GM18505 (cell line): ENCODE data around the gene MAPK10.
A peak's percentile ranks its signal among the peaks of the same experiment; 100 is the strongest.
"Not testable (repeated sequence)": the region's sequence is repeated elsewhere in the genome, so short reads cannot be mapped to it uniquely, and the experiment has no call there.

Experiments used
- ATAC-seq: cut with Tn5 transposase; IDR thresholded peaks from one replicate; pipeline ENCODE4 v1.9.1; 2021; ENCODE audit not compliant: unreplicated experiment
- POLR2A ChIP-seq: IDR thresholded peaks from 4 replicates; pipeline ENCODE4 v1.6.1; 2011; ENCODE audit warnings: borderline replicate concordance; ENCODE audit not compliant: insufficient read depth, insufficient read length; ENCODE audit errors: extremely low read depth

MAPK10 gene

DNA sequence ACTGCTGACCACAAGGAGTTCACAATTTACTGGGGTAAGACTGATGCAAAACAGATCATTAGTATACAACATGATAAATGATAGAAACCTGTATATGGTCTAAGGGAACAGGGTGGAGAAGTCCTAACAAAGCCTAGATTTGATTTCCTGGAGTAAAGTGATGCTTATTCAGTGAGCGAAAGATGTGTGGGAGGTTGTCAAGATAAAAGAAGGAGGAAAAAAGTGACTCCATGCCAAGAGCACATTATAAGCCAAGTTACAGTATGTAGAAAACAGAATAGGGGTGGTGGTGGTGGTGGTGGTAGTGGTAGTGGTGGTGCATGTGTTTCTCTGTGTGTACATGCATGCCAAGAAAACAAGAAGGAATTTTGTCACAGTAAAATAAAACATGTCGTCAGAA lies 325.2 kb downstream of the MAPK10 start:
- TF ChIP-seq POLR2A, result no peak
- no peak for ATAC-seq

DNA sequence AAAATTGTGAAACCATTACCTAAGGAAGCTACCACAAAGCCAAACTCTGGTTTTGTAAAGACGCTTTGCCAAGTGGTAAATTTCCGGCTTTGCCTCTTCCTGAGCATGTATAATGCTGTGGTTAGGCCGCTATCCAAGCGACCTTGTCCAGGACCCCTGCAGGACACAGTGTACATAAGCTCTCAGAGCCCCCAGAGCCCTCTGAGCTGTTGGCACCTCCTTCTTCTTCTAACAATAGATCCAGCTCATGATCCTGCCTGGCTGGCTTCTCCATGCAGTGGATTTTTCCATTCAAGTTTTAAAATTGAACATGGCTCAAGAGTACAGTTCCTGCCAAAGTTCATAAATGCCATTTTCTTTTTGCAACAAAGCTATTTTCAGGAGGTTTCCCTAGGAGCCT lies 326.7 kb downstream of the MAPK10 start:
- ATAC-seq, result no peak
- TF ChIP-seq POLR2A, result no peak

DNA sequence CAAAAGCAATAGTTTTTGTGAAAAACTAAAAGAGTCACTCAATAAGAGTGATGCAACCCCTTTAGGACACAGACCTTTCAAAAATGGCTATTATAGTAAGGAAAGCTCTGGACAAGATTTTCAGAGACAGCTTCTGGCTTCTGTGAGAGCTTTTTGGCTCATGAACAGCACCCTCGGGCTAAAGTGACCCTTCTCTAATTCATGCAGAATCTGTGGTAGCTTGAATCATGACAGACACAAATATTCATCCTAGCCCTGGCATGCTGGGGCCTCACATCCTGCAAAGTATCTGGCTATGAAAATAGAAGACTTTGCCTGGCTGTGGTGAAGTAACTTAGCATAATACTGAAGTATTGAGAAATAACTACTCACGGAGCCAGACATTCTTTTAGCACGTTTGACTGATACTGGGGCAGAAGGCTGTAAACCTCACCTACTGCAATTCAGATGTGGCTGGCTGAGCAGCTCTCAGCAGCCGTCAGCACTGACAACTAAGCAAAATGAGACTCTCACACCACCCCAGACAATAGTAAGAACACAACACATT lies 327.3 kb downstream of the MAPK10 start:
- ATAC-seq, result no peak
- TF ChIP-seq POLR2A, result no peak

DNA sequence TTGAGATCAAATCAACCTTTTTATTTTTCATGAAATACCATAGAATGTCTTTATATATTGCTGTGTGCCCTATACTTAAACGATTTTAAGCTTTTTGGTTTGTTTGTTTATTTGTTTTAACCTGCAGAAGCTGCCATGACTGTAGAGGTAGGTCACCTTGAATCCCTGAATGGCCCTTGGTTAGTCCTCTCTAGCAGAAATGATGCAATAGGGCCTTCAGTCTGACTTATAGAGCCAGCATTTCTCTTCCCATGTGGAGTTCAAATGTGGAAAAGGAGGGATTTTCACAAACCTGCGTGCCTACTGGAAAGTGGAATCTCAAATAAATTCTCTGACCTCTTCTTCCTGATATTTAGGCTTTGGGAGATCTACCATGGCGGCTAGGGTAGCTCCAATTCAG lies 327.9 kb downstream of the MAPK10 start:
- no peak for ATAC-seq
- TF ChIP-seq POLR2A, result no peak

DNA sequence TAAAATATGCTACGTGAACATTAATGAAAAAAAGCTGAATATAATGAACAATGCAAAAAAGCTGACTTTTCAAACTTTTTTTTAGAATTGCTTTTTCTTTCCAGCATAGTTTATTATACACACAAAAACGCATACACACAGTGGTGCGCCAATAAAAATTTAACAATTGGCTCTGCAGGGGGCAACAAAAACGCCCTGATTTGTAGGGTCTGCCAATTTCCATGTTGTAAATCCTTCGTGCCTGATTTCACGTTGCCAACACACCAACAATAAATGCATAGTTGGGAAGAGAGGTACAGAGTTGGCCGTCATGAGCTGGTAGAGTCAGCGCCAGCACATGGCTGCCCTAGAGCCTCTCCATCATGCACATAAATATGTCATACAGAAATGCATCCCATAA lies 333.1 kb downstream of the MAPK10 start:
- no peak for ATAC-seq
- no peak for TF ChIP-seq POLR2A

DNA sequence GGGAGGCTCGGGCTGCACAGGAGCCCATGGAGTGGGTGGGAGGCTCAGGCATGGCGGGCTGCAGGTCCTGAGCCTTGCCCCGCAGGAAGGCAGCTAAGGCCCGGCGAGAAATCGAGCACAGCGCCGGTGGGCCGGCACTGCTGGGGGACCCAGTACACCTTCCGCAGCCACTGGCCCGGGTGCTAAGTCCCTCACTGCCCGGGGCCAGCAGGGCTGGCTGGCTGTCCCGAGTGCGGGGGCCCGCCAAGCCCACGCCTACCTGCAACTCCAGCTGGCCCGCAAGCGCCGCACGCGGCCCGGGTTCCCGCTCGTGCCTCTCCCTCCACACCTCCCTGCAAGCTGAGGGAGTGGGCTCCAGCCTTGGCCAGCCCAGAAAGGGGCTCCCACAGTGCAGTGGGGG lies 338.2 kb downstream of the MAPK10 start:
- not testable (repeated sequence) for ATAC-seq

DNA sequence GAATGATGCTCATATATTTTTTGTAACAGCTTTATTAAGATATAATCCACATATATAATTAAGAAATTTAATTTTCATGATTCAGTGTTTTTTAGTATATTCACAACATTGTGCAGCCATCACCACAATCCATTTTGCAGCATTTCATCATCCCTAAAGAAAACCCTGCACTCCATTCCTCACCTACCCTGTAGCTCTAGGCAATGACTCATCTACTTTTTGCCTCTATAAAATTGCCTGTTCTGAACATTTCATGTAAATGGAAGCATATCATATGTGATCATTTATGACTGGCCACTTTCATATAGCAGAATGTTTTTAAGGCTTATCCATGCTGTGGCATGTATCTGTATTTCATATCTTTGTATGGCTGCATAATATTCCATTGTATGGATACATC lies 339.9 kb downstream of the MAPK10 start:
- TF ChIP-seq POLR2A, result no peak
- no peak for ATAC-seq

DNA sequence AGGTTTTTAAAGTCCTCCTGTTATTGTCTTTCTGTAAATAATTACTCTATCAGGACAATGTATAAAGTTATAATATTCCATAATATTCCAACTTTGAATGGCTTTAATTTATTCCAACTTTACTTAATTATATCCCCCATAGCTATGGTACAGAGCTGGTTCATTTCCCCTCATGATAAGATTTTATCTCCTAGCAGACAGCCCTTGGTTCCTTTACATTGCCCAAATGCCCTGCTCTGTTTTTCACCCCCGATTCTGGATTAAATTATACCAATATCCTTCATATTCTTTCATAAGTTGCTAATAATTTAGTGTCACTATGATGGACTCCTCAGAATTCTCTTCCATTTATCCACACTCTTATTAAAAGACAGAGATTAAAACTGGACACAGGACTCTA lies 340.5 kb downstream of the MAPK10 start:
- no peak for ATAC-seq
- no peak for TF ChIP-seq POLR2A

DNA sequence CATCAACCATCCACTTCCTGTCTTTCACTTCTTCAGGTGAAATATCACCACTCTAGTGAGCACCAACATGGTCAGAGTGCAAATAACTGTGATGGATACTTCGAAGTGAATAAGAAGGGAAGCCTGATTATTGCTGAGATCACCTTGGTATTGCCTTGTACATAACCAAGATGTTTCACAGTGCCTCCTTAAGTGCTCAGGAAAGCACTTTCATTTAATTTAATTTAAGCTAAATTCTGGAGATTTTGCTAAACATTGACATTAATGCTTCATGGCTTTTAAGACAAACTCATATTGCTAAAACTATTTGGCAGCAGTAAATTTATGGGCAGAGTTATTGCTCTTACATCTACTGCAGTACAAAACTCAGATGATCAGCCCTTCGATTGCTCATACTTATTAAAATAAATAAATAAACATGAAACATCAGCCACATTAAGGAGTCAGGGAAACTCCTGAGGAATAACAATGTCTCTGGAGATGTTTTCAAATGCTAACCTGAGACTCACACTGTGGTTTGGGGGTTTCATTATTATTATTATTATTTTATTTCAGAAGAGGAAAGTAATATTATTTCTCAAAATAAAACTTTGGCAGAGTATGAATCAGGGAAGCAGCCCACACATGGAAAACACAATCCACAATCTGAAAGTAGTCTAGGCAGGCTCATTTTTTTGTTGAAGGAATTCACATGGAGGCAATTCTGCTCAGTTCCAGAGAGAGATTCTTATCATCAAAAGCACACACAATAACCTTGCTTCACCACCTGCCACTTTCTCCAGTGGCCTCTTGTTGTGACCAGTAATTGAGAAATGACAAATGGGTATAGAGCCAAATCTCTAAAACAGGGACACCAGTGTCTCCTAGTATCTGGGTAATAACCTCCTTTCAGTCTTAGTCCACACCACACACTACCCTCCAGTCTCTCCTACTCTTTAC lies 344.2 kb downstream of the MAPK10 start:
- TF ChIP-seq POLR2A, result no peak
- no peak for ATAC-seq

DNA sequence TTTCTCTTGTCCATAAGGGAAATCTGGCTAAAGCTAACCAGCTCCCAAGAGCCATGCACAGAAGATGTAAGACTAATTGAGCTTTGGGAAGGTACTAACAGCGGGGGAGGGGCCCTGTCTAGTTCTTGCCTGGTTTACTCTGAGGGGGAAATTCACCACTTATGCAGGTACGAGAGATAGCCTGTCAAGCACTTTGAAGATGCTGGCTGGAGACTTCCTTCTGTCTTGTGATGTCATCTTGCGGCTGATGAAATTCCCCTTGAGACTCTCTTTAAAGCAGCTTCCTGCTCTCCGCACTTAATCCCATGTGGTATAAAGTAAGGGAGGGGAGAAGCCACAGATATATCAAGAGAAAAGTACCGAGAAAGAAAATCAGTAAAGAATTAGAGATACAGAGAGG lies 345.3 kb downstream of the MAPK10 start:
- ATAC-seq, result peak; percentile 93
- TF ChIP-seq POLR2A, result no peak

DNA sequence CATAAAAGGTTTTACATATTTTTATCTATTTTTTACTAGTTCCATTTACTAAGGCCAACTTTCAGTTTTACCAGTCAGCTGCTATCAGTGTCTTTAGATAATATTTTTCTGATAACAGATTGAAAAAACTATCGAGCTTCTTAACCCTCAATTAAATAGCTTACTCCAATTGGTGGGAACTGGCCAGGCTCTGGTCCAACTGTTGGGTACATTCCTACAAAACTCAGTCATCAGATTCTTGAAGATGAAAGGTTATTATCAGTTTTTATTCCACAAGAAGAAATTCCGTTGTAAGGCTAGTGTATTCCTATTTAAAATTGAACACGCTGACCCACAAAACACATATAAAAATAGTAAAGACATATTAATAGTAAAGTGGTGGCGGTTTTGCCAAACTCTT lies 346.2 kb downstream of the MAPK10 start:
- ATAC-seq, result no peak
- TF ChIP-seq POLR2A, result no peak

DNA sequence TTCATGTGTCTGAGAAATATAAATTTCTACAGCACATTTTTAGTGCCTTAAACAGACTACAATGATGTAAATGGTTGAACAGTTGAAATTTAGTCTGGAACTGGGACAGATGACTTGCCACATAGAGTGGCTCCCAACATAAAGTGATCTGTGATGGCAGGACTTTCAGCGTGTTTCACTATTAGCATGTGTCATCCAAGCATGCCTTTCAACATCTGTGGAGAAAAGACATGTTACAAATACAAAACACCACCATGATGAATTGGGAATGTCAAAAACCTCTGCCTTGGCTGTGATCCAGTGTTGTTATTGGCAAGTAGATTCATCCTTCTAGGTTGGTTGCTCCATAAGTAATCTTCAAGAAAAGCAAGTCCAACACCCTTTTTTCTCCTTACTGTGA lies 348.7 kb downstream of the MAPK10 start:
- TF ChIP-seq POLR2A, result no peak
- ATAC-seq, result no peak

DNA sequence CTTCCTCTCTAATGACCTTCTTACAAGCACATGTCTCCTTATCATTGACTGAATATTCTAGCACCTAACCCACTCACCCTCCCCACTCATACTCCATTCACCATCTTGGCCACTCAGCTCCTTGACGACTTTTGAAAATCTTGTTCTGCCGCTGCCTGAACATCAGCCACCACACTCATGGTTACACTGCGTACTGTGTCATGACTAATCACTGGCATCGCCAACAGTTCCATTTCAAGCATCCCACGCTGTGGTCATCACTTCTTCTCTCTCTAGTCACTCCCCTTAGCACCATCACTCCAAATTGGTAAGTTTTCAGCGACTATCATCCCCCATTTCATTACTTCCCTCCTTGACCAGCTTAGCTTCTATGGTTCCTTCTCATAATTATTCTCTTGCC lies 352.8 kb downstream of the MAPK10 start:
- no peak for TF ChIP-seq POLR2A
- ATAC-seq, result no peak

DNA sequence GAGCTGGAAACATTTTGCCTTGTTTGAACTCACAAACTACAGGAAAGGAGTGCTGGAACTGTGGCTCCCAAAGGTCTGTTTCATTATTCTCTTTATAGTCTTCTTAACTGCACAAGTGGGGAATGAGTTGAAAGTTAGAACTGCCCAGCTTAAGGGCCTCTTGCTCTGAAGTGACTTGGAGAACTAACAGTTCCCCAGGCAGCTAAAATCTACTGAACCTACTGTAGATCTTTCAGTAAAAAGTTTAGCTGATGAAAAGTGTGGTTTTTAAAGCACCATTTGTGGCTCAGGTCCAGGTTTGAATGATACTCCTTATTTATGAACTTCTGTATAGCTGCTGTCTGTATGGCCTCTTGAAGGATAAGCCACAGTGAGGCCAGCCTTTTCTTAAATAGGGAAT lies 353.8 kb downstream of the MAPK10 start:
- no peak for ATAC-seq

More for the DNA sequence above, 353.8 kb downstream of the MAPK10 start:
- no peak for TF ChIP-seq POLR2A
